ENCODE measurements around the gene CEBPG.

The CEBPG gene

GRCh38 chr19:33373453-33374235 is at the start of gene CEBPG:
CEBPG (plus strand) TSS chr19:33373709; CDS start chr19:33379240, 5,531 bp downstream.
- peak; percentile 92 for DNase-seq

GRCh38 chr19:33324628-33325027 is 48.9 kb upstream of the CEBPG start:
- no peak for DNase-seq

- no peak for DNase-seq
These were observed 47.6 kb upstream of the CEBPG start for GRCh38 chr19:33325920-33326319.

GRCh38 chr19:33329060-33329459 is 44.4 kb upstream of the CEBPG start:
- DNase-seq: no peak

GRCh38 chr19:33329736-33330135 is 43.8 kb upstream of the CEBPG start:
- no peak for DNase-seq

GRCh38 chr19:33332248-33332647 is 41.3 kb upstream of the CEBPG start:
- no peak for DNase-seq

- DNase-seq: no peak
These were observed 40.4 kb upstream of the CEBPG start for GRCh38 chr19:33333151-33333550.

GRCh38 chr19:33333642-33334041 is 39.9 kb upstream of the CEBPG start:
- DNase-seq: no peak

GRCh38 chr19:33334271-33334670 is 39.2 kb upstream of the CEBPG start:
- DNase-seq: no peak

GRCh38 chr19:33335446-33335845 is 38.1 kb upstream of the CEBPG start:
- no peak for DNase-seq

GRCh38 chr19:33339016-33339984 is 34.2 kb upstream of the CEBPG start:
- no peak for DNase-seq

GRCh38 chr19:33340991-33341390 is 32.5 kb upstream of the CEBPG start:
- no peak for DNase-seq

GRCh38 chr19:33343301-33343700 is 30.2 kb upstream of the CEBPG start:
- DNase-seq: no peak

GRCh38 chr19:33343859-33344572 is 29.5 kb upstream of the CEBPG start:
- DNase-seq: no peak

- DNase-seq: no peak
These were observed 29.0 kb upstream of the CEBPG start for GRCh38 chr19:33344573-33344925.

GRCh38 chr19:33345163-33345562 is 28.3 kb upstream of the CEBPG start:
- no peak for DNase-seq

GRCh38 chr19:33346665-33347064 is 26.8 kb upstream of the CEBPG start:
- no peak for DNase-seq

GRCh38 chr19:33347300-33347699 is 26.2 kb upstream of the CEBPG start:
- no peak for DNase-seq

GRCh38 chr19:33348301-33349010 is 25.1 kb upstream of the CEBPG start:
- no peak for DNase-seq

- no peak for DNase-seq
These were observed 23.9 kb upstream of the CEBPG start for GRCh38 chr19:33349319-33350289.
